HG03354 (cell line): ENCODE results near the gene SSBP3.

ENCODE experiments used
- ATAC-seq: cut with Tn5 transposase; IDR thresholded peaks from one replicate; pipeline ENCODE4 v1.9.1; 2021; ENCODE audit warnings: mild to moderate bottlenecking; ENCODE audit not compliant: unreplicated experiment, poor library complexity, severe bottlenecking

The SSBP3 gene

DNA sequence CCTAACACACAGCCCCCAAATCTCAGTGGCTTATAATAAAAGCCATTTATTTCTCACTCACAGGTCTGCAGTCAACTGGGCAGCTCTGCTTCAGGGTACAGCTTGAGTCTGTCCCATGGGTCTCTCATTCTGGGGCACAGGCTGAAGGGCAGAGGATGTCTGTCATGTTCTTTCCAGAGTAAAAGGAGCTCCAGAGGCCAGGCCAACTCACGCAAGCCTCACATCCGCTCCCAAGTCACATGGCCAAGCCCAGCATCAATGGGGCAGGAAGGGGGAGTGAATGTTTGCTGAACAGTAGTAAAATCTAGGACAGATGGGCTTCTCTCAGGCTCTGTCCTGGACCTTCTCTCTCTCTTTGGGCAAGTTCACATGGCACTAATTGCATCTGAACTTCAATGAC is 7.1 kb upstream of the SSBP3 start:
- no peak for ATAC-seq

DNA sequence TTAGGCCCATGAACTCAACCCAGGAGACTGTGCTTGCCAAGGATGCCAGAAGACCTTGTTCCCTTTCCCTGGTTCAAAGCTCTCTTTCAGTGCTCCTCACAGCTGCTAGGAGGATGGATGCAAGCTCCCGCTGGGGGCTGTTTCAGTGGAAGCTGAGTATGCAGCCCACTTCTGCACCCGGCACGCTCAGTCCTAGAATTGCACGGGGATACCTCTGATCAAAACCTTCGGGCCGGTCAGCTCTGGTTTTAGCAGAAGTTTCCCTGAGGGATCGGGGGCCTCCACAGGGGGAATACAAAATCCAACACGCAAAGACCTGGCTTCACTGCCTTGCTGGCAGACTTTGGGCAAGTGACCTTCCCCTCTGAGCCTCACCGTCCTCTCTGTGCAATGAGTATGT is 4.2 kb upstream of the SSBP3 start:
- no peak for ATAC-seq

- ATAC-seq = peak; percentile 40
These were observed 3.3 kb upstream of the SSBP3 start for GRCh38 chr1:54409156-54410142.

GRCh38 chr1:54408147-54409066 is 2.2 kb upstream of the SSBP3 start:
- ATAC-seq = no peak

GRCh38 chr1:54407404-54408146 is 1.4 kb upstream of the SSBP3 start:
- peak; percentile 41 for ATAC-seq

DNA sequence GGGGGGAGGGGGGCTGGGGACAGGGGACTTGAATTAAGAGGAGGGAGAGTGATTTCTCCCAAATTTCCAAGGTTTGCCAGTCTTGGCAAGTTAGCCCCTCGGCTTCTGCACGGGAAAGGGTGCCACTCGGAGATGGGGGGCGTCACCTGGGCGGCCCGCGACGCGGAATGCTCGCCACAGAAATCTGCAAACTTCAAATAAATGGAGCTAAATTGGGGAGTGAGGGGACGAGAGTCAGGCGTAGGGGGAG is 885 bp upstream of the SSBP3 start:
- ATAC-seq = no peak

DNA sequence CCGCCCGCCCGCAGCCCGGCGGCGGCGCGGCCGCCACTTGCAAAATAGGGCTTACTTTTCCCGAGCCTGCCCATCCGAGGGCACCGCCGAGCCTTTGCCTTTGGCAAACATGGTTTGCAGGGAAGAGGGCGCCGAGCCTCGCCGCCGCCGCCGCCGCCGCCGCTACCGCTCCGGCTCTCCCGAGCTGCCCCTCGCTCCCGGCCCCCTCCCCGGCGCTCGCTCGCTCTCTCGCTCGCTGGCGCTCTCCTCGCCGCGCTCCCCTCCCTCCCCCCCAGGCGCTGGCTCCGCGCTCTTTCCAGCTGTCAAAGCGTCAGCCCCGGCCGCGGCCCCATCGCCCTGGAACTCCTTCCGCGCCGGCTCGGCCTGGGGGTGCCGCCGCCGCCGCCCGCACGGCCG is 298 bp downstream of the SSBP3 start:
- no peak for ATAC-seq

DNA sequence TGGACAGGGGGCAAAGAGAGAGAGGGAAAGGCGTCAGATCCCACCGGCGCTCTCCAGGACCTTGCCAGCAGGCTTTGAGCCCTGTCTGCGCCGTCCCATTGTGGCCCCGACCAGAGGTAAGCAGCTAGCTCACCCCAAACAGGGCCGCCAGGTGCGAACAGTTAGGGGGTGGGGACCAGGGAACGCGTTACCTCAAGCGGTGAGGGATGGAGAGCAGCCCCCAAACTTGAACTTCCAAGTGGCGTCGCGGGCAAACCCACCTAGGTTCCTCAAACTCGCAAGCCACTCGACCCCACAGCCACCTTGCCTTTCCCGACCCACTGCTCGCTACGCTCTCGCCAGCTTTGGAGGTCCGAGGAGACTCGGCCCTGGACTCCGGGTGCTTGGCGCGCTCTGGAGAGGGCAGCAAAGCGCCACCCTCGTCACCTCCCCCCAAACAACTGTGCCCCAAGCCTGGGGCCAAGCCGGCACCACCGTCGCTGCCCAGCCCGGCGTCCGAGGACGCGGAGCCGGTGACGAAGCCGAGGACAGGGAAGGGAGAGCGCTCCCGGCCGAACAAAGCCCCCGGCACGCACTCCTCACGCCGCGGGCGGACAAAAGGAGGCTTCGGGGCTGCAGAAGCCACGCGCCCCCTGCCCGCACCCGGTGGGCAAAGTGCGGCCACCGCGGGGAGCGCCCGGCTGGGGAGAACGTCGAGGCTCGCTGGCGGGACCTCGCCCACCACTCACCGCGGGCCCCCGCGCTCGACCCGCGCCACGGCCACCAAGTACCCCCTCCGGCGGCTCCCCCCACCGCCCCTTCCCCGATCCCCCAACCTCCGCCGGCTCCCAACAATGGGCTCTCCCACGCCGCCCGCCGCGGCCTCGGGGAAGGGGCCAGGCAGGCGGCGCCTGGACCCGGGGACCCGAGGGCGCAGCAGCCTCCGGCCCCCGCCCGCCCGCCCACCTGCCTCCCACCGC is 976 bp downstream of the SSBP3 start:
- no peak for ATAC-seq

DNA sequence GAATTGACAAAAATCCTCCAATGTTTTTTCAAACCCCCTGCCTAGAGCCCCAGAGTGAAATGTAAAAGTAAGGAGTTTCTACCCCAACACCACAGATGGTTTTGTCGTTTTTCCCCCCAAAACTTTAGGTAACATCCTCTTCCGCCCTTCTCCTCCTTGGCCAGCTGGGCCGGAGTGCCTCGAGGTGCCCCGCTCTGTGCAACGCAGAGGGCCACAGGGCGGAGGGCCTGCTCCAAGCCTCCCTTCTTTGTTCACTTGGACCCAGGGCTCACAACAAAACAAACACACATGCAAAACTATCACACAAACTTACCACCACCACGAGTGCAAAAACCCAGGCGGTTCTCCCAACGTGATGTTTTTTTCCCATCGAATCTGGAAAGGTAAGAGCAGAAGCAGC is 1.9 kb downstream of the SSBP3 start:
- ATAC-seq = no peak

DNA sequence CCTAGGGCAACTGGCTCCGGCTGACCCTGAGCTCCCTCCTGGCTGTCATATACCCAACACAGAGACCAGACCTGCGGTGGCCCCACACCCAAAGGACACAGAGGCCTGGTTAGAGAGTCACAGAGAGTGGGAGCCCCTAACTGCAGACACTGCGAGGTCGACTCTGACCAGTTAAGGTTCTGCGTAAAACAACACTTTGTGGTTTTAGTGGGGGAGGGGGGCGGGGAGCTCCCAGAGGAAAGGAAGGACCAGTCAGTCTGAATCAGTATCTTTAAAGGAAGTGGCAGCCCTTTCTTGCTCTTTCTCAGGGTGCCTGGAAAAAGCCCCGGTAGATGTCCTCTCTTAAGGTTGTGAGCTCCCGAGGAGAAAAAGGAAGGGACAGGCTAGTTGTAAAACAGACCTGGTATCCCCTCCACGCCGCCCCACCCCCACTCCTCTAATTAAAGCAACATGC is 2.4 kb downstream of the SSBP3 start:
- ATAC-seq = no peak

GRCh38 chr1:54403405-54403804 is 2.8 kb downstream of the SSBP3 start:
- no peak for ATAC-seq

DNA sequence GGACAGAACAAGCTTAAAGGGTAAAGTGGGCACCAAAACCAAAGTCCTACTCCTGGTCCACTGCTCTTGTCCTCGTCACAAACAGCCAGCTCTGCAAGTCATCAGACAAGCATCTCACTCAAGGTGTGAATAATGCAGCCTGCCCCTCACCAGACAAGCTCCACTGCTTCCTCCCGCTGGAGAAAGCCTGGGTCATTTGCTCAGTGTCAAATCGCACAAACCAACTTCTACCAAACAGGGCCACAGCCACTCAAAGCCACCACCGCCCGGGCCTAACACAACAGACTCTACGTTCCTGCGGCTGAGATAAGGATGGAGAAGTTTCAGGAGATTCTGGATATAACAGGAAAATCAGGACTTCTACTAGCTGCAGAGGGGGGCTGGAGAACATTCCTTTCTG is 3.3 kb downstream of the SSBP3 start:
- ATAC-seq = no peak

GRCh38 chr1:54401799-54402198 is 4.4 kb downstream of the SSBP3 start:
- no peak for ATAC-seq

DNA sequence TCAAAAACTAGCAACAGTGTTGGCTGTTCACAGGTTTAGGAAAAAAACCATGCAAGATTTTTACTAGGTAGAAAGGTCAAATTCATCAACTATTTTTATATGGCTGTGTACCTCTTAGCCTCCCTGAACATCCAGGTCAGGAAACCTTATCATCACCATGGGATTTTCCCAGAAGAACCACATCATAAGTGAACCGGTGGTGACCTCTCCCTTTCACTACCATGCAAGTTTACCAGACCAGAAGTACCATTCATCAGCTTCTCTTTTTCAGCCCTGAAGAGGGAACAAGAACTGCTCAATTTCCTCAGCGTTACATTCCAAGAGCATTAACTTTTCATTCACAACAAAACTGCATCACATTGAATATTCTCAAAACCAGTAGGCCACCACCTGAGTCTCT is 5.9 kb downstream of the SSBP3 start:
- ATAC-seq = no peak

DNA sequence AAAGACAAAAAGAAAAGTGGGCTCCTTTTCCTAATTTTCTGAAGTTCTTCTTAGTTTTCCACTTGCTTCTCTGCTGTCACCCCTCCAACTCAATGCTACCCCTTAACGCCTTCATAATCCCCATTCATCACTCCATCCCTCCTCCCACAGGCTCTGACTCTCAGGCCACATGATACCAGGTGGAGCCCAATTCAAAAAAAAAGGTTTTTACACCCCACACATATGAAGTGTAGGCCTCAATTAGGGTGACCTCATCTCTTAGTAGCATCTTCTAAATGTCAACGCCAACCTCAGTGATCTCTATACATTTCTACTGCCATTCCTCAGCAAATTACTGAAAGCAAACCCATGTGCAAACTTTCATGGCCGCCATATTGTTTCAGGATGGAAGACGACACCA is 6.4 kb downstream of the SSBP3 start:
- ATAC-seq = no peak

- no peak for ATAC-seq
These were observed 7.1 kb downstream of the SSBP3 start for GRCh38 chr1:54398963-54399528.

DNA sequence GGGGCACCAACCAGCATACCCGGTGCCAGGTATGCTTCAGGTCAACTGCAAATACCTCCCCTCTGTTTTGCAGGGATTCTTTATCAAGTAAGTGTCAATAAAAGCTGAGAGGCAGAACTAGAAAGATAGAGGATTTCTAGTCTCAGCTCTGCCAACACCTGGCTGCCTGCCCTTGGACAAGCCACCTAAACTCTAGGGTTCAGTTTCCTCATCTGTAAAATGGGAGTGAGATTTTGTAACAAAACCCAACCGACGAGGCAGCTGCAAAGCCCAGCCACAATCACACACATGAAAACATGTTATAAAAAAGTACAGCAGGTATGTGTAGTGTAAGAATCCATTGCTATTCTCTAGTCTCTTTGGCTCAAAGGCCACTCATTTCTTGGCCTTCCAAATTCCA is 8.2 kb downstream of the SSBP3 start:
- ATAC-seq = no peak

DNA sequence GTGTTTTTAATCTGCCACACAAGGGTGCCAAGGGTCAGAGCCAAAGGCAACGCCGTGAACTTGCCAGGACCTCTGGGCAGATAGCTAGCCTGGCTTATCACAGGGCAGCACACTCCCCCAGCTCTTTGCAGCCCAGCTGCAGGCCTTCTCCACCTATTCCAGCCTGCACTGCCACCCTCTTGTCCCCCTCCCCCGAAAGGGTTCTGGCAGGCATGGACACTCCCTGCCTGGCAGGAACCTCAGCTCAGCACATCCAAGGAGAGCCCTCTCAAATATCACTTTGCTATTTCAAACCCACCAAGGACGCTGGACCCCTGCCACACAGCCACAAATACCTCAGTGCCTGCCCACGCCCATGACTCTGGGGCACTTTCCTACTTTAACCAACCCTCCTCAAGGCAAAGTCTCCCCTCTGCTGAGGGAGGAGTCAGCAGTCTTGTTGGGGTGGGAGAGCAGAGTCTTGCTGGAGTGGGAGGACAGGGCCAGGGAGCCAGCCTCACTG is 9.1 kb downstream of the SSBP3 start:
- ATAC-seq = no peak
